Mesenchymal stem cell (in vitro differentiated cells and primary cell): ENCODE data around the gene PKD1L1.

ENCODE experiments used
- DNase-seq: peaks from one replicate; pipeline ENCODE4 v3.0.0-alpha.2; 2013
- H2AFZ ChIP-seq: one replicate; pipeline ENCODE4 v1.6.1; 2013; ENCODE audit warnings: low read depth, mild to moderate bottlenecking, control low read depth, inconsistent platforms, low read length, moderate library complexity
- H2AK5ac ChIP-seq: 2 replicates; pipeline ENCODE4 v1.6.1; 2013; ENCODE audit warnings: low read length, moderate library complexity, mild to moderate bottlenecking, inconsistent platforms; ENCODE audit not compliant: severe bottlenecking
- H2BK120ac ChIP-seq: one replicate; pipeline ENCODE4 v1.6.1; 2013; ENCODE audit warnings: low read depth, mild to moderate bottlenecking, inconsistent platforms, low read length, moderate library complexity
- H2BK12ac ChIP-seq, 2 experiments: one replicate each; pipeline ENCODE4 v1.6.1; 2013; ENCODE audit warnings: inconsistent platforms in 2 of 2, low read length in 2 of 2, mild to moderate bottlenecking in 2 of 2, moderate library complexity in 2 of 2, control low read depth in 1 of 2
- H2BK15ac ChIP-seq: one replicate; pipeline ENCODE4 v1.6.1; 2013; ENCODE audit warnings: mild to moderate bottlenecking, low read depth, inconsistent platforms; ENCODE audit not compliant: poor library complexity, severe bottlenecking
- H2BK5ac ChIP-seq: 2 replicates; pipeline ENCODE4 v1.6.1; 2013; ENCODE audit warnings: low read depth, mild to moderate bottlenecking, low read length, control low read depth, inconsistent platforms; ENCODE audit not compliant: poor library complexity, severe bottlenecking
- H3K14ac ChIP-seq, 2 experiments: one replicate each; pipeline ENCODE4 v1.6.1; 2013; ENCODE audit warnings: inconsistent platforms in 2 of 2, low read length in 2 of 2, control low read depth in 1 of 2, mild to moderate bottlenecking in 1 of 2, moderate library complexity in 1 of 2
- H3K18ac ChIP-seq, 2 experiments: one replicate each; pipeline ENCODE4 v1.6.1; 2013; ENCODE audit warnings: inconsistent platforms in 2 of 2, low read length in 2 of 2, control low read depth in 1 of 2, low read depth in 1 of 2, mild to moderate bottlenecking in 1 of 2
- H3K23ac ChIP-seq, 2 experiments: one replicate each; pipeline ENCODE4 v1.6.1; 2013; ENCODE audit warnings: inconsistent platforms in 2 of 2, low read length in 2 of 2, mild to moderate bottlenecking in 2 of 2, moderate library complexity in 2 of 2, control low read depth in 1 of 2
- H3K27ac ChIP-seq: 2 replicates; pipeline ENCODE4 v1.5.1; 2013; ENCODE audit warnings: mild to moderate bottlenecking, moderate library complexity, low read length, control low read depth, inconsistent platforms; ENCODE audit not compliant: poor library complexity, severe bottlenecking
- H3K27me3 ChIP-seq, 2 experiments: 2 replicates each; pipeline versions ENCODE4 v1.6.1 to v1.7.0; 2013; ENCODE audit warnings: low read length in 2 of 2, mild to moderate bottlenecking in 2 of 2, moderate library complexity in 2 of 2, control low read depth in 1 of 2, inconsistent platforms in 1 of 2; ENCODE audit not compliant: control insufficient read depth in 1 of 2, insufficient read depth in 1 of 2
- H3K36me3 ChIP-seq, 2 experiments: 2 replicates each; pipeline versions ENCODE4 v1.6.1 to v1.7.0; 2013; ENCODE audit warnings: low read length in 2 of 2, control low read depth in 1 of 2, inconsistent platforms in 1 of 2, low read depth in 1 of 2, mild to moderate bottlenecking in 1 of 2; ENCODE audit not compliant: insufficient read depth in 2 of 2, control insufficient read depth in 1 of 2
- H3K4ac ChIP-seq, 2 experiments: one replicate each; pipeline ENCODE4 v1.6.1; 2013; ENCODE audit warnings: inconsistent platforms in 2 of 2, low read length in 2 of 2, mild to moderate bottlenecking in 2 of 2, moderate library complexity in 2 of 2, control low read depth in 1 of 2, low read depth in 1 of 2
- H3K4me1 ChIP-seq: 2 replicates; pipeline ENCODE4 v1.6.1; 2013; ENCODE audit warnings: low read depth, low read length, control low read depth; ENCODE audit not compliant: control insufficient read depth, insufficient read depth
- H3K4me2 ChIP-seq: 2 replicates; pipeline ENCODE4 v1.6.1; 2013; ENCODE audit warnings: low read length, mild to moderate bottlenecking, inconsistent platforms; ENCODE audit not compliant: poor library complexity, severe bottlenecking
- H3K4me3 ChIP-seq, 2 experiments: 2 replicates each; pipeline versions ENCODE4 v1.5.1 to v1.7.0; 2013; ENCODE audit warnings: low read length in 2 of 2, mild to moderate bottlenecking in 2 of 2, control low read depth in 1 of 2, low read depth in 1 of 2; ENCODE audit not compliant: insufficient read depth in 1 of 2
- H3K79me1 ChIP-seq: replicated peaks from 2 replicates; pipeline ENCODE4 v1.6.1; 2013; ENCODE audit warnings: mild to moderate bottlenecking, control low read depth, low read length, inconsistent platforms; ENCODE audit not compliant: poor library complexity, severe bottlenecking
- H3K9ac ChIP-seq: 2 replicates; pipeline ENCODE4 v1.7.0; 2013; ENCODE audit warnings: mild to moderate bottlenecking, low read length, moderate library complexity
- H3K9me3 ChIP-seq: 2 replicates; pipeline ENCODE4 v1.7.0; 2013; ENCODE audit warnings: mild to moderate bottlenecking, low read length; ENCODE audit not compliant: control insufficient read depth
- H4K8ac ChIP-seq: one replicate; pipeline ENCODE4 v1.6.1; 2013; ENCODE audit warnings: inconsistent platforms, mild to moderate bottlenecking, low read length, moderate library complexity
- H4K91ac ChIP-seq: one replicate; pipeline ENCODE4 v1.6.1; 2013; ENCODE audit warnings: mild to moderate bottlenecking, low read length, inconsistent platforms
- WGBS: methylation state at CpG from one replicate; pipeline ENCODE4 v1.1.7; 2013; ENCODE audit warnings: mixed read lengths; 5-methylcytosine and 5-hydroxymethylcytosine counted together

The PKD1L1 gene

DNA sequence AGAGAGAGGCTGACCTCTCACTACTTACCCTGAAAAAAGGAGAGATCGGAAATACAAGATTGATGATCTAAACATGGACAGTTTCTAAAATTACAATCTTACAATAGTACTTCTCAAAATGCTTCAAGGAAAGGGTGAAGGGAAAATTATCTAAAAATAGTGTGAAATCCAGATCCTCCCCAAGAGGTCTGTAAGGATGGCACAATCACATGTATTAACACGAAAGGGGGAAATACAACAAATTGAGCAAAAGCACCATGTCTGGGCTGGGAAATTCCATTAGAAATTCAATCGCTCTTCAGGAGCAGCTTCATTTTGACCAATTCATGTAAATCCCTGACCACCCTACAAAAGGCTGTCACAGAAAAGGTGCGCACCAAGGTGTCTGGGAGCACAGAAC lies 67.0 kb downstream of the PKD1L1 start:
- Histone ChIP-seq H3K23ac (no peak overlapping the region), H3K14ac (no peak overlapping the region), H3K27me3 (peaks cover 27 to 31% of the 10 kb centered on the region in 2 experiments), H4K8ac (no peak overlapping the region), H3K4me3 (no peak overlapping the region), H3K18ac (no peak overlapping the region), H3K9ac (no peak overlapping the region), H2BK15ac (no peak overlapping the region), H3K4ac (no peak overlapping the region), H2AFZ (no peak overlapping the region), H3K79me1 (no peaks in the 10 kb centered on the region), H3K4me2 (no peak overlapping the region), H3K4me1 (no peaks in the 10 kb centered on the region), H2BK5ac (no peak overlapping the region), H3K27ac (no peak overlapping the region), H2AK5ac (no peak overlapping the region), H2BK12ac (no peak overlapping the region), H3K36me3 (no peaks in the 10 kb centered on the region), H4K91ac (no peak overlapping the region), H2BK120ac (no peak overlapping the region), H3K9me3 (no peaks in the 10 kb centered on the region)
- no peak for DNase-seq
- WGBS = 100% methylated on average over 3 of the region's 4 CpGs

DNA sequence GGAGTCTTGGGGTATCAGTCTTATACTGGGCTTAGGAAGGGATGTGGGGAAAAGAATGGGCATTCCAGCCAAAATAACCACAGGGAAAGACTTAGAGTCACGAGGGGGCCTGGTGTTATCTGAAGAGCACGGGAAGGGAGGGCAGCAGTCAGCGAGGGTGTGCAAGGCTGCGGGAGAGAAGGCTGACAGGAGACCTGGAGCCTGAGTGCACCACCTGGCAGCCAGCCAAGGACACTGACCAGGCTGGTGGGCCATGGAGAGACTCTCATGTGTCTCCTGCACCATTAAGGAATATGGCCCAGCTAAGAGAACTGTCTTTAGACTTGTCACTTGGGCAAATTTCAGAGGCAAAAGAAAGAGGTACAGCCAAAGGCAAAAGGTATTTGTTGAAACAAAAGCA lies 69.6 kb downstream of the PKD1L1 start:
- Histone ChIP-seq H3K4me3 (no peak overlapping the region), H4K8ac (peak overlapping the region; percentile 5), H4K91ac (no peak overlapping the region), H3K36me3 (no peaks in the 10 kb centered on the region), H3K18ac (no peak overlapping the region), H2AK5ac (no peak overlapping the region), H3K9me3 (no peaks in the 10 kb centered on the region), H3K27me3 (peaks cover 5 to 8% of the 10 kb centered on the region in 2 experiments), H2BK12ac (no peak overlapping the region), H3K79me1 (no peaks in the 10 kb centered on the region), H3K27ac (no peak overlapping the region), H3K23ac (no peak overlapping the region), H2BK15ac (no peak overlapping the region), H3K9ac (no peak overlapping the region), H2AFZ (no peak overlapping the region), H2BK5ac (no peak overlapping the region), H3K4me1 (no peaks in the 10 kb centered on the region), H2BK120ac (no peak overlapping the region), H3K4me2 (no peak overlapping the region), H3K14ac (no peak overlapping the region), H3K4ac (no peak overlapping the region)
- DNase-seq = no peak
- 77% methylated on average over 4 of the region's 4 CpGs for WGBS

- H3K14ac ChIP-seq = no peak overlapping the region
- H3K4me3 ChIP-seq = no peak overlapping the region
- WGBS = 98% methylated on average over 10 of the region's 10 CpGs
- no peak overlapping the region for H3K18ac ChIP-seq
- no peak overlapping the region for H3K4me2 ChIP-seq
- H2BK15ac ChIP-seq = no peak overlapping the region
- H4K91ac ChIP-seq = no peak overlapping the region
- H2BK12ac ChIP-seq = no peak overlapping the region
- no peak overlapping the region for H3K27ac ChIP-seq
- H2AFZ ChIP-seq = no peak overlapping the region
- H3K4ac ChIP-seq = no peak overlapping the region
- H2AK5ac ChIP-seq = no peak overlapping the region
- no peak overlapping the region for H3K9ac ChIP-seq
- H3K23ac ChIP-seq = no peak overlapping the region
- H4K8ac ChIP-seq = no peak overlapping the region
- H3K79me1 ChIP-seq = no peaks in the 10 kb centered on the region
- H2BK5ac ChIP-seq = no peak overlapping the region
- no peaks in the 10 kb centered on the region for H3K36me3 ChIP-seq
- no peak for DNase-seq
- no peaks in the 10 kb centered on the region for H3K9me3 ChIP-seq
- H2BK120ac ChIP-seq = no peak overlapping the region
- peaks cover 0 to 8% of the 10 kb centered on the region in 2 experiments for H3K27me3 ChIP-seq
- no peaks in the 10 kb centered on the region for H3K4me1 ChIP-seq
Measured at GRCh38 chr7:47877336-47877735, 70.9 kb downstream of the PKD1L1 start.

- no peaks in the 10 kb centered on the region for H3K4me1 ChIP-seq
- H3K9me3 ChIP-seq = no peaks in the 10 kb centered on the region
- H3K36me3 ChIP-seq = no peaks in the 10 kb centered on the region
- H2BK5ac ChIP-seq = no peak overlapping the region
- no peak overlapping the region for H2BK12ac ChIP-seq
- H3K4me3 ChIP-seq = no peak overlapping the region
- H3K27ac ChIP-seq = no peak overlapping the region
- no peak overlapping the region for H2BK15ac ChIP-seq
- no peak overlapping the region for H4K91ac ChIP-seq
- no peak overlapping the region for H4K8ac ChIP-seq
- H3K23ac ChIP-seq = no peak overlapping the region
- no peak overlapping the region for H3K4ac ChIP-seq
- no peak overlapping the region for H3K14ac ChIP-seq
- peaks cover 0 to 2% of the 10 kb centered on the region in 2 experiments for H3K27me3 ChIP-seq
- no peaks in the 10 kb centered on the region for H3K79me1 ChIP-seq
- DNase-seq = no peak
- H2AK5ac ChIP-seq = no peak overlapping the region
- H2AFZ ChIP-seq = no peak overlapping the region
- H3K9ac ChIP-seq = no peak overlapping the region
- H3K4me2 ChIP-seq = no peak overlapping the region
- no peak overlapping the region for H2BK120ac ChIP-seq
- no peak overlapping the region for H3K18ac ChIP-seq
- 90% methylated on average over 2 of the region's 2 CpGs for whole genome bisulfite sequencing
Measured at GRCh38 chr7:47875998-47876744, 72.1 kb downstream of the PKD1L1 start.
